Activated CD4-positive, alpha-beta T cell treated with anti-CD3 and anti-CD28 coated beads, Interleukin-2, amount 10 ng/mL, durations not matched to agents 24 days and 14 days (primary cell): ENCODE data around the gene DGKH. TPM values are rescaled to one million over a fixed set of nuclear protein-coding genes. Genes with fewer than 3 reads are reported as not detected.
A peak's percentile ranks its signal among the peaks of the same experiment; 100 is the strongest.

Experiments
- DNase-seq: peaks from one replicate; pipeline ENCODE4 v3.0.0; 2022
- H3K27ac Mint-ChIP-seq: one replicate; pipeline ENCODE4 v1.8.0; 2022; ENCODE audit warnings: mild to moderate bottlenecking, mixed read lengths
- H3K27me3 Mint-ChIP-seq: one replicate; pipeline ENCODE4 v1.8.0; 2022; ENCODE audit warnings: mixed read lengths
- H3K36me3 Mint-ChIP-seq: one replicate; pipeline ENCODE4 v1.8.0; 2022; ENCODE audit warnings: low read depth, mild to moderate bottlenecking, mixed read lengths
- H3K4me1 Mint-ChIP-seq: one replicate; pipeline ENCODE4 v1.8.0; 2021; ENCODE audit warnings: mixed read lengths
- H3K4me3 Mint-ChIP-seq: one replicate; pipeline ENCODE4 v1.8.0; 2022; ENCODE audit warnings: mild to moderate bottlenecking, moderate library complexity, mixed read lengths
- H3K9me3 Mint-ChIP-seq: one replicate; pipeline ENCODE4 v1.8.0; 2021; ENCODE audit warnings: mixed read lengths
- intact Hi-C: fragments of 100-400 bp; cut with micrococcal nuclease; formaldehyde crosslinking; loops from one replicate; pipeline ENCODE4 v1.15.1; 2023
- total RNA-seq: library from RNA; stranded (reverse); gene quantifications from 2 replicates; pipeline ENCODE4 v1.2.3, GENCODE V29; 2022

Gene DGKH
- total RNA-seq, 1 donor from 2014 or later = 17.9 TPM

- no peaks in the 10 kb centered on the region for H3K27me3 Mint-ChIP-seq
- H3K4me1 Mint-ChIP-seq = peaks cover 13% of the 10 kb centered on the region
- no peak overlapping the region for H3K4me3 Mint-ChIP-seq
- intact Hi-C loops = no loop called here
- no peaks in the 10 kb centered on the region for H3K9me3 Mint-ChIP-seq
- H3K36me3 Mint-ChIP-seq = peaks cover 4% of the 10 kb centered on the region
- no peak for DNase-seq
- no peak overlapping the region for H3K27ac Mint-ChIP-seq
Observed at GRCh38 chr13:42100960-42101359, 52.5 kb downstream of the DGKH start.

- no peak overlapping the region for H3K27ac Mint-ChIP-seq
- no peaks in the 10 kb centered on the region for H3K27me3 Mint-ChIP-seq
- intact Hi-C loops = no loop called here
- DNase-seq = no peak
- H3K4me3 Mint-ChIP-seq = no peak overlapping the region
- H3K36me3 Mint-ChIP-seq = peaks cover 4% of the 10 kb centered on the region
- peaks cover 13% of the 10 kb centered on the region for H3K4me1 Mint-ChIP-seq
- no peaks in the 10 kb centered on the region for H3K9me3 Mint-ChIP-seq
Observed at GRCh38 chr13:42101821-42102585, 53.6 kb downstream of the DGKH start.

- no peak for DNase-seq
- intact Hi-C loops = no loop called here
- H3K4me3 Mint-ChIP-seq = no peak overlapping the region
- H3K36me3 Mint-ChIP-seq = peaks cover 2% of the 10 kb centered on the region
- peaks cover 13% of the 10 kb centered on the region for H3K4me1 Mint-ChIP-seq
- H3K9me3 Mint-ChIP-seq = no peaks in the 10 kb centered on the region
- no peaks in the 10 kb centered on the region for H3K27me3 Mint-ChIP-seq
- H3K27ac Mint-ChIP-seq = no peak overlapping the region
Observed at GRCh38 chr13:42102961-42103865, 54.8 kb downstream of the DGKH start.

GRCh38 chr13:42106998-42107397, 58.5 kb downstream of the DGKH start:
- Mint-ChIP-seq H3K4me1 (peaks cover 9% of the 10 kb centered on the region), H3K27ac (no peak overlapping the region), H3K4me3 (no peak overlapping the region), H3K9me3 (no peaks in the 10 kb centered on the region), H3K27me3 (no peaks in the 10 kb centered on the region), H3K36me3 (peaks cover 2% of the 10 kb centered on the region)
- no peak for DNase-seq
- intact Hi-C loops = no loop called here

- peaks cover 2% of the 10 kb centered on the region for H3K36me3 Mint-ChIP-seq
- H3K4me3 Mint-ChIP-seq = no peak overlapping the region
- H3K27me3 Mint-ChIP-seq = no peaks in the 10 kb centered on the region
- H3K4me1 Mint-ChIP-seq = peaks cover 9% of the 10 kb centered on the region
- no peaks in the 10 kb centered on the region for H3K9me3 Mint-ChIP-seq
- intact Hi-C loops = no loop called here
- no peak for DNase-seq
- no peak overlapping the region for H3K27ac Mint-ChIP-seq
Observed at GRCh38 chr13:42107421-42107820, 59.0 kb downstream of the DGKH start.

GRCh38 chr13:42108217-42108616, 59.8 kb downstream of the DGKH start:
- Mint-ChIP-seq H3K27ac (no peak overlapping the region), H3K4me1 (peaks cover 5% of the 10 kb centered on the region), H3K9me3 (no peaks in the 10 kb centered on the region), H3K36me3 (peaks cover 2% of the 10 kb centered on the region), H3K4me3 (no peak overlapping the region), H3K27me3 (no peaks in the 10 kb centered on the region)
- intact Hi-C loops = no loop called here
- DNase-seq = no peak

- Mint-ChIP-seq H3K4me3 (no peak overlapping the region), H3K27ac (no peak overlapping the region)
- intact Hi-C loops = loop anchor here (1.0 to 10.0 kb wide), 5 partner anchors 148 to 755 kb away; partner anchors contain the start of gene VWA8
Observed at GRCh38 chr13:42109957-42110356, 61.5 kb downstream of the DGKH start.

GRCh38 chr13:42110410-42111155, 62.1 kb downstream of the DGKH start:
- H3K4me1 Mint-ChIP-seq = peaks cover 11% of the 10 kb centered on the region
- peak overlapping the region; percentile 51 for H3K27ac Mint-ChIP-seq
- no peak overlapping the region for H3K4me3 Mint-ChIP-seq
- intact Hi-C loops = loop anchor here (1.0 to 10.0 kb wide), 5 partner anchors 148 to 756 kb away; partner anchors contain the start of gene VWA8
- H3K9me3 Mint-ChIP-seq = no peaks in the 10 kb centered on the region
- H3K36me3 Mint-ChIP-seq = no peaks in the 10 kb centered on the region
- H3K27me3 Mint-ChIP-seq = no peaks in the 10 kb centered on the region
- peak; percentile 87 for DNase-seq

More at GRCh38 chr13:42109957-42110356, 61.5 kb downstream of the DGKH start:
- H3K27me3 Mint-ChIP-seq = no peaks in the 10 kb centered on the region
- H3K36me3 Mint-ChIP-seq = no peaks in the 10 kb centered on the region
- no peak for DNase-seq
- no peaks in the 10 kb centered on the region for H3K9me3 Mint-ChIP-seq
- peaks cover 9% of the 10 kb centered on the region for H3K4me1 Mint-ChIP-seq

- DNase-seq = no peak
- no peak overlapping the region for H3K4me3 Mint-ChIP-seq
- peaks cover 12% of the 10 kb centered on the region for H3K4me1 Mint-ChIP-seq
- H3K9me3 Mint-ChIP-seq = no peaks in the 10 kb centered on the region
- intact Hi-C loops = loop anchor here (5.0 to 10.0 kb wide), 2 partner anchors 151 to 758 kb away; partner anchors contain the start of gene VWA8
- no peaks in the 10 kb centered on the region for H3K36me3 Mint-ChIP-seq
- no peak overlapping the region for H3K27ac Mint-ChIP-seq
- no peaks in the 10 kb centered on the region for H3K27me3 Mint-ChIP-seq
Observed at GRCh38 chr13:42112864-42113263, 64.4 kb downstream of the DGKH start.

- no peaks in the 10 kb centered on the region for H3K36me3 Mint-ChIP-seq
- no peaks in the 10 kb centered on the region for H3K9me3 Mint-ChIP-seq
- intact Hi-C loops = loop anchor here (5.0 to 10.0 kb wide), 2 partner anchors 151 to 759 kb away; partner anchors contain the start of gene VWA8
- H3K27ac Mint-ChIP-seq = no peak overlapping the region
- no peak overlapping the region for H3K4me3 Mint-ChIP-seq
- no peaks in the 10 kb centered on the region for H3K27me3 Mint-ChIP-seq
- no peak for DNase-seq
- H3K4me1 Mint-ChIP-seq = peaks cover 12% of the 10 kb centered on the region
Observed at GRCh38 chr13:42113478-42113877, 65.0 kb downstream of the DGKH start.

GRCh38 chr13:42114278-42114677, 65.8 kb downstream of the DGKH start:
- Mint-ChIP-seq H3K27me3 (no peaks in the 10 kb centered on the region), H3K27ac (no peak overlapping the region), H3K4me1 (peaks cover 12% of the 10 kb centered on the region), H3K36me3 (no peaks in the 10 kb centered on the region), H3K9me3 (no peaks in the 10 kb centered on the region), H3K4me3 (no peak overlapping the region)
- DNase-seq = no peak
- intact Hi-C loops = loop anchor here (5.0 to 10.0 kb wide), 2 partner anchors 152 to 759 kb away; partner anchors contain the start of gene VWA8

GRCh38 chr13:42114912-42115311, 66.5 kb downstream of the DGKH start:
- no peak overlapping the region for H3K4me3 Mint-ChIP-seq
- no peak for DNase-seq

GRCh38 chr13:42116225-42116624, 67.8 kb downstream of the DGKH start:
- Mint-ChIP-seq H3K27me3 (no peaks in the 10 kb centered on the region), H3K36me3 (no peaks in the 10 kb centered on the region), H3K9me3 (no peaks in the 10 kb centered on the region), H3K27ac (no peak overlapping the region), H3K4me3 (no peak overlapping the region), H3K4me1 (peaks cover 9% of the 10 kb centered on the region)
- intact Hi-C loops = loop anchor here (10.0 kb wide), 1 partner anchor 761 kb away; no protein-coding TSS in a partner anchor
- no peak for DNase-seq

More at GRCh38 chr13:42114912-42115311, 66.5 kb downstream of the DGKH start:
- Mint-ChIP-seq H3K4me1 (peaks cover 14% of the 10 kb centered on the region), H3K9me3 (no peaks in the 10 kb centered on the region), H3K36me3 (no peaks in the 10 kb centered on the region), H3K27me3 (no peaks in the 10 kb centered on the region), H3K27ac (no peak overlapping the region)
- intact Hi-C loops = loop anchor here (5.0 to 10.0 kb wide), 2 partner anchors 153 to 760 kb away; partner anchors contain the start of gene VWA8
